Heart right ventricle (tissue), 16 donors: ENCODE data around the gene SLC4A1AP. TPM values are rescaled to one million over a fixed set of nuclear protein-coding genes. Genes with fewer than 3 reads are reported as not detected.

Source experiments
- ATAC-seq, 8 donors: fragments of 200-7000 bp; cut with Tn5 transposase; one replicate each; pipeline ENCODE4 v1.9.1; 2020; ENCODE audit warnings: mild to moderate bottlenecking in 8 of 8, moderate library complexity in 8 of 8, moderate number of reproducible peaks in 1 of 8
- DNase-seq, 2 donors: peaks; one replicate each; pipeline ENCODE4 v3.0.0-alpha.2; 2020
- H3K27ac ChIP-seq, 10 donors: fragments of 200-600 bp; sonication (generic) in 2 of 10; one replicate each; pipeline versions ENCODE4 v1.5.0 to v1.8.0; 2020 to 2022; ENCODE audit warnings: mild to moderate bottlenecking in 3 of 10
- H3K27me3 ChIP-seq, 7 donors: fragments of 200-600 bp; one replicate each; pipeline ENCODE4 v1.8.0; 2021 to 2022; ENCODE audit warnings: mild to moderate bottlenecking in 2 of 7
- H3K36me3 ChIP-seq, 9 donors: fragments of 200-600 bp; sonication (generic) in 1 of 9; one replicate each; pipeline versions ENCODE4 v1.5.0 to v1.8.0; 2020 to 2022; ENCODE audit warnings: mild to moderate bottlenecking in 2 of 9
- H3K4me1 ChIP-seq, 9 donors: fragments of 200-600 bp; sonication (generic) in 1 of 9; one replicate each; pipeline versions ENCODE4 v1.5.0 to v1.8.0; 2020 to 2022; ENCODE audit warnings: mild to moderate bottlenecking in 4 of 9
- H3K4me3 ChIP-seq, 10 donors: fragments of 200-600 bp; sonication (generic) in 2 of 10; one replicate each; pipeline versions ENCODE4 v1.5.0 to v1.8.0; 2020 to 2022; ENCODE audit warnings: mild to moderate bottlenecking in 7 of 10, moderate library complexity in 2 of 10
- H3K9me3 ChIP-seq, 11 donors: fragments of 200-600 bp in 10 of 11; sonication (generic) in 2 of 11; one replicate each; pipeline versions ENCODE4 v1.5.0 to v1.8.0; 2013 to 2022; ENCODE audit warnings: mild to moderate bottlenecking in 2 of 11, control low read depth in 1 of 11, moderate library complexity in 1 of 11
- CTCF ChIP-seq, 9 donors: fragments of 200-600 bp; sonication (generic) in 2 of 9; IDR thresholded peaks; one replicate each; pipeline versions ENCODE4 v1.5.0 to v1.8.0; 2021 to 2022; ENCODE audit warnings: antibody characterized with exemption in 9 of 9, mild to moderate bottlenecking in 5 of 9, moderate library complexity in 1 of 9
- whole genome bisulfite sequencing, 2 donors: extraction: QIAGEN DNeasy Blood & Tissue Kit; methylation state at CpG; one replicate each; pipeline ENCODE4 v1.1.7; 2013; ENCODE audit warnings: inconsistent platforms in 1 of 2; 5-methylcytosine and 5-hydroxymethylcytosine counted together
- intact Hi-C, 10 donors: fragments of 100-400 bp; cut with DNase I; formaldehyde crosslinking; loops; one replicate each; pipeline versions ENCODE4 v1.11.1 to v1.14.2; 2022
- polyA plus RNA-seq, 2 donors: library from polyadenylated mRNA; stranded (reverse); fragments of 200-250 nt; gene quantifications; one replicate each; pipeline ENCODE4 v1.2.3, GENCODE V29; 2013
- total RNA-seq, 10 donors: library from RNA; stranded (reverse); fragmentation: NEBNext Ultra II Directional in 3 of 10; extraction: Animal tissue kit (Norgen Biotek cat#: 25700) in 3 of 10; gene quantifications; one replicate each; pipeline versions ENCODE4 v1.2.1 to v1.2.4, GENCODE V29; 2021 to 2023
- donor health status: Arrhythmogenic right ventricular cardiomyopathy.
- donor health status: ischemic (EF 13 %, LVEDD 7.1; RV severe dilation, severe dysfunction).
- donor health status: healthy with polysubstance abuse.
- donor health status: DM: no; HTN: yes; CAD: no.
- donor health status: DM: no; HTN: no; CAD: no.
- donor health status: ischemic (EF 25% LVEDD 6.9; RV normal size, moderate dysfunction).
- donor health status: ischemic (EF 25% LVEDD 5.7; RV mildly dilated, moderate dysfunction).
- donor health status: healthy.
- donor health status: DM: yes; HTN: yes; CAD: no.
- donor health status: Ischemic cardiomyopathy.
- donor health status: ischemic (EF 35%, LVEDD 5.7; RV mildly dilated, moderate dysfunction).
- donor health status: nonischemic (EF 11% LVEDD 7.7; RV severe dilation, severe dysfunction).
- donor health status: DM: yes; HTN: yes; CAD: no.
- donor health status: PGD.
- donor health status: ischemic (EF 29% LVEDD 5.4; RV normal size, mild dysfunction).
- donor health status: nonischemic (EF 23%, LVEDD 6.1; RV moderate dilation, normal function).

The SLC4A1AP gene
- total and polyA plus RNA-seq, 12 donors, result 11.0 to 28.7 (median 22.2) TPM

GRCh38 chr2:27645197-27645596 is 18.5 kb upstream of the SLC4A1AP start:
- no peaks in the 10 kb centered on the region for H3K9me3 ChIP-seq
- H3K36me3 ChIP-seq, result peaks cover 0 to 100% (median 44%) of the 10 kb centered on the region in 9 donors

GRCh38 chr2:27647289-27647688 is 16.4 kb upstream of the SLC4A1AP start:
- Histone ChIP-seq H3K36me3 (peaks cover 0 to 100% (median 50%) of the 10 kb centered on the region in 9 donors), H3K4me1 (no peaks in the 10 kb centered on the region), H3K9me3 (no peaks in the 10 kb centered on the region), H3K27ac (no peak overlapping the region), H3K27me3 (no peaks in the 10 kb centered on the region), H3K4me3 (no peak overlapping the region)
- intact Hi-C loops, result no loop called here
- ATAC-seq, result no peak
- TF ChIP-seq CTCF (IDR thresholded peaks at IDR 0.05), result no peak
- no peak for DNase-seq

More at GRCh38 chr2:27645197-27645596, 18.5 kb upstream of the SLC4A1AP start:
- no peak for TF ChIP-seq CTCF (IDR thresholded peaks at IDR 0.05)
- no peaks in the 10 kb centered on the region for H3K27me3 ChIP-seq
- no peak for DNase-seq
- ATAC-seq, result no peak
- no peak overlapping the region for H3K4me3 ChIP-seq
- intact Hi-C loops, result no loop called here
- no peaks in the 10 kb centered on the region for H3K4me1 ChIP-seq
- no peak overlapping the region for H3K27ac ChIP-seq

- WGBS, 2 donors, result 84% methylated on average over 4 of the region's 4 CpGs
- DNase-seq (no peak), ATAC-seq (no peak)
- Histone ChIP-seq H3K9me3 (no peaks in the 10 kb centered on the region), H3K4me3 (no peak overlapping the region), H3K4me1 (no peaks in the 10 kb centered on the region), H3K27ac (no peak overlapping the region), H3K27me3 (no peaks in the 10 kb centered on the region), H3K36me3 (peaks cover 0 to 100% (median 50%) of the 10 kb centered on the region in 9 donors)
- intact Hi-C loops, result loop anchor here in 1 of 10 donors (1.0 kb wide), 1 partner anchor 22 kb away; no protein-coding TSS in a partner anchor
- TF ChIP-seq CTCF (IDR thresholded peaks at IDR 0.05), result no peak
These were observed 16.0 kb upstream of the SLC4A1AP start for GRCh38 chr2:27647737-27648136.

GRCh38 chr2:27651056-27651455 is 12.6 kb upstream of the SLC4A1AP start:
- 81 to 84% methylated on average over 4 of the region's 4 CpGs for WGBS, 2 donors
- DNase-seq, result no peak
- TF ChIP-seq CTCF (IDR thresholded peaks at IDR 0.05), result no peak
- H3K27me3 ChIP-seq, result no peaks in the 10 kb centered on the region
- no peak for ATAC-seq
- no peaks in the 10 kb centered on the region for H3K4me1 ChIP-seq
- no peak overlapping the region for H3K4me3 ChIP-seq
- peaks cover 0 to 100% (median 74%) of the 10 kb centered on the region in 9 donors for H3K36me3 ChIP-seq
- H3K27ac ChIP-seq, result no peak overlapping the region
- intact Hi-C loops, result no loop called here
- no peaks in the 10 kb centered on the region for H3K9me3 ChIP-seq
